Measurements from ENCODE around the gene PLLP. TPM values are rescaled to one million over a fixed set of nuclear protein-coding genes. Genes with fewer than 3 reads are reported as not detected.

Gene PLLP
- polyA plus RNA-seq, 1 donor from 2014 or later, result not detected

DNA sequence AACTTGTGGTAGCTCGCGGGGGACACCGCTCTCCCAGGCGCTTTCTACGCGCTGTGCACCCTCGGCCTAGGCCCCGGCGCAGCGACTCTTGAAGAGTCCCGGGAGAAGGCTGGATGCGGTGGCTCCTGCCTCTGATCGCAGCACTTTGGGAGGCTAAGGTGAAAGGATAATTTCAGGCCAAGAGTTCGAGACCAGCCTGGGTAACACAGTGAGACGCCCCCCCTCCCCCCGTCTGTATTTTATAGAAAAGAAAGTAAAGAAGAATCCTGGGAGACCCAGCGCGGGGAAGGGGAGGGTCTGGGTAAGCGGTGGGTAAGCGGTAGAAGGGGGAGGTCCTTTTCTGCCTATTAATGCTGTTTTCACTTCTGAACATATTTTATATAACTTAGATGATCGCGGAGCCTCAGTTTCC lies 486 bp upstream of the PLLP start:
- H3F3A ChIP-seq (ENCODE audit: insufficient read depth, low read length, poor library complexity, severe bottlenecking), result no peaks in the 10 kb centered on the region
- TF ChIP-seq EZH2 (IDR thresholded peaks at IDR 0.05; ENCODE audit: borderline replicate concordance, insufficient read depth, low read length, poor library complexity, severe bottlenecking), result peak; percentile 36
- no peak for TF ChIP-seq EP300 (conservative IDR thresholded peaks at IDR 0.05; ENCODE audit: poor library complexity, severe bottlenecking)
- peak overlapping the region; percentile 69 for H3K4me3 ChIP-seq (ENCODE audit: low read length)
- H3K36me3 ChIP-seq (ENCODE audit: insufficient read depth, low read length), result no peaks in the 10 kb centered on the region
- H3K9ac ChIP-seq (ENCODE audit: low read length), result peak overlapping the region; percentile 20
- H3K4me2 ChIP-seq (ENCODE audit: low read length), result peak overlapping the region; percentile 10
- no peaks in the 10 kb centered on the region for H3K79me2 ChIP-seq (replicated peaks; ENCODE audit: insufficient read depth, low read length)
- no peaks in the 10 kb centered on the region for H4K20me1 ChIP-seq (ENCODE audit: insufficient read depth)
- no peaks in the 10 kb centered on the region for H3K9me2 ChIP-seq (ENCODE audit: insufficient read depth, low read length)
- H2AFZ ChIP-seq (ENCODE audit: low read depth, low read length), result no peak overlapping the region
- no peak overlapping the region for H3K27ac ChIP-seq (ENCODE audit: low read length)
- H3K9me3 ChIP-seq (ENCODE audit: low read length), result no peaks in the 10 kb centered on the region
- H3K27me3 ChIP-seq (ENCODE audit: insufficient read depth, low read depth, low read length), result peaks cover 35% of the 10 kb centered on the region

DNA sequence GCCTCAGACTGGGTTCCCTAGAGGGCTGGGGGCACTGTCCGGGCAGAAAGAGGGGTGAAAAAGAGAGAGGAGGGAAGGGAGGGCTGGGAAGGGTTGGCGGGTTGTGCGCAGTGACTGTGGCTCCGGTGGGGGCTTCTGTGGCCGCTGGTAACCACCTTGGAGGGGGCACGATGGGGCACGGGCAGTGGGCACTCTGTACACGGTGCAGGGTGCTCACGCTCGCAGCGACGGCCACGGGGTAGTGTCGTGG lies 588 bp downstream of the PLLP start:
- H2AFZ ChIP-seq (ENCODE audit: low read depth, low read length), result no peak overlapping the region
- H3K4me3 ChIP-seq (ENCODE audit: low read length), result peak overlapping the region; percentile 69
- no peaks in the 10 kb centered on the region for H3K9me3 ChIP-seq (ENCODE audit: low read length)
- H3K27ac ChIP-seq (ENCODE audit: low read length), result no peak overlapping the region
- no peaks in the 10 kb centered on the region for H3K9me2 ChIP-seq (ENCODE audit: insufficient read depth, low read length)
- H3K36me3 ChIP-seq (ENCODE audit: insufficient read depth, low read length), result no peaks in the 10 kb centered on the region
- TF ChIP-seq, protein P1, sequence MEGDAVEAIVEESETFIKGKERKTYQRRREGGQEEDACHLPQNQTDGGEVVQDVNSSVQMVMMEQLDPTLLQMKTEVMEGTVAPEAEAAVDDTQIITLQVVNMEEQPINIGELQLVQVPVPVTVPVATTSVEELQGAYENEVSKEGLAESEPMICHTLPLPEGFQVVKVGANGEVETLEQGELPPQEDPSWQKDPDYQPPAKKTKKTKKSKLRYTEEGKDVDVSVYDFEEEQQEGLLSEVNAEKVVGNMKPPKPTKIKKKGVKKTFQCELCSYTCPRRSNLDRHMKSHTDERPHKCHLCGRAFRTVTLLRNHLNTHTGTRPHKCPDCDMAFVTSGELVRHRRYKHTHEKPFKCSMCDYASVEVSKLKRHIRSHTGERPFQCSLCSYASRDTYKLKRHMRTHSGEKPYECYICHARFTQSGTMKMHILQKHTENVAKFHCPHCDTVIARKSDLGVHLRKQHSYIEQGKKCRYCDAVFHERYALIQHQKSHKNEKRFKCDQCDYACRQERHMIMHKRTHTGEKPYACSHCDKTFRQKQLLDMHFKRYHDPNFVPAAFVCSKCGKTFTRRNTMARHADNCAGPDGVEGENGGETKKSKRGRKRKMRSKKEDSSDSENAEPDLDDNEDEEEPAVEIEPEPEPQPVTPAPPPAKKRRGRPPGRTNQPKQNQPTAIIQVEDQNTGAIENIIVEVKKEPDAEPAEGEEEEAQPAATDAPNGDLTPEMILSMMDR (IDR thresholded peaks at IDR 0.05; ENCODE audit: poor library complexity, severe bottlenecking), result no peak
- TF ChIP-seq, protein P2, sequence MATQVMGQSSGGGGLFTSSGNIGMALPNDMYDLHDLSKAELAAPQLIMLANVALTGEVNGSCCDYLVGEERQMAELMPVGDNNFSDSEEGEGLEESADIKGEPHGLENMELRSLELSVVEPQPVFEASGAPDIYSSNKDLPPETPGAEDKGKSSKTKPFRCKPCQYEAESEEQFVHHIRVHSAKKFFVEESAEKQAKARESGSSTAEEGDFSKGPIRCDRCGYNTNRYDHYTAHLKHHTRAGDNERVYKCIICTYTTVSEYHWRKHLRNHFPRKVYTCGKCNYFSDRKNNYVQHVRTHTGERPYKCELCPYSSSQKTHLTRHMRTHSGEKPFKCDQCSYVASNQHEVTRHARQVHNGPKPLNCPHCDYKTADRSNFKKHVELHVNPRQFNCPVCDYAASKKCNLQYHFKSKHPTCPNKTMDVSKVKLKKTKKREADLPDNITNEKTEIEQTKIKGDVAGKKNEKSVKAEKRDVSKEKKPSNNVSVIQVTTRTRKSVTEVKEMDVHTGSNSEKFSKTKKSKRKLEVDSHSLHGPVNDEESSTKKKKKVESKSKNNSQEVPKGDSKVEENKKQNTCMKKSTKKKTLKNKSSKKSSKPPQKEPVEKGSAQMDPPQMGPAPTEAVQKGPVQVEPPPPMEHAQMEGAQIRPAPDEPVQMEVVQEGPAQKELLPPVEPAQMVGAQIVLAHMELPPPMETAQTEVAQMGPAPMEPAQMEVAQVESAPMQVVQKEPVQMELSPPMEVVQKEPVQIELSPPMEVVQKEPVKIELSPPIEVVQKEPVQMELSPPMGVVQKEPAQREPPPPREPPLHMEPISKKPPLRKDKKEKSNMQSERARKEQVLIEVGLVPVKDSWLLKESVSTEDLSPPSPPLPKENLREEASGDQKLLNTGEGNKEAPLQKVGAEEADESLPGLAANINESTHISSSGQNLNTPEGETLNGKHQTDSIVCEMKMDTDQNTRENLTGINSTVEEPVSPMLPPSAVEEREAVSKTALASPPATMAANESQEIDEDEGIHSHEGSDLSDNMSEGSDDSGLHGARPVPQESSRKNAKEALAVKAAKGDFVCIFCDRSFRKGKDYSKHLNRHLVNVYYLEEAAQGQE (IDR thresholded peaks at IDR 0.05; ENCODE audit: borderline replicate concordance), result no peak
- TF ChIP-seq TAF1 (IDR thresholded peaks at IDR 0.05; ENCODE audit: low read depth) (no peak), EZH2 (IDR thresholded peaks at IDR 0.05; ENCODE audit: borderline replicate concordance, insufficient read depth, low read length, poor library complexity, severe bottlenecking) (no peak), RAD21 (conservative IDR thresholded peaks at IDR 0.05) (no peak)
- H3K9ac ChIP-seq (ENCODE audit: low read length), result no peak overlapping the region
- H3K27me3 ChIP-seq (ENCODE audit: insufficient read depth, low read depth, low read length), result peaks cover 35% of the 10 kb centered on the region
- H3K4me2 ChIP-seq (ENCODE audit: low read length), result no peak overlapping the region
- no peaks in the 10 kb centered on the region for H4K20me1 ChIP-seq (ENCODE audit: insufficient read depth)
- no peaks in the 10 kb centered on the region for H3F3A ChIP-seq (ENCODE audit: insufficient read depth, low read length, poor library complexity, severe bottlenecking)
- H3K79me2 ChIP-seq (replicated peaks; ENCODE audit: insufficient read depth, low read length), result no peaks in the 10 kb centered on the region

DNA sequence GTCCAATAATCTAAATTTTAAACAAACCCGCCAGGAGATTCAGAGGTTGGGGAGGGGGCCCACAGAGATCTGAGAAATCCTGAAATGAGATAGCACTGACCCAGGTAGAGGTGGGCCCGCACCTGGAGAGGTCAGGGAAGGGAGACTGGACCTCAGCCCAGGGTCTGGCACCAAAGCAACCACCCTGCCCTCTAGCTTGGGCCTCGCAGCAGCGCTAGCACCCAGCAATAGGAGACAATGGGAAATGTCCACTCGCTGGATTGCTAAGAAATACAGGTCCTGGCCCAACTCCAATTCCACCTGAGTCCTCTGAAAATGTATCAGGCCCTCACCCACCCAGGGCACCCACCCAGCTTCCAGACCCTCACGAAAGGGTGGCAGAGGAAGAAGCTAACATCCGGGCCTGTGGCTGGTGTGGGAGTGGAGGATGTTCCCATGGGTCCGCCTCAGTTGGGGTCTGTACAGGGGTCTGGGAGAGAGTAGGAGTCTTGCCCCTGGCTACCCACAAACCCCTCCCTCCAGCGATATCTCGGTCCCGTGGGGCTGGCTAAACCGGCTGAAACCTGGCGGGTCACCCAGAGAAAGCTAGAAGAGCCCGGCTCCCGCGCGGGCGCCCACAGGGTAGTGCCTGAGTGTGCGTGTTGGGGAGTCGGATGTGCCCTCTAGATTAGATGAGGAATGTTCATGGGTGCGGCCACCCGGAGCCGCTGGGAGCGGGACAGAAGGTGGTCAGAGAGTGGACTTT lies 1.1 kb downstream of the PLLP start:
- H3K4me2 ChIP-seq (ENCODE audit: low read length), result no peak overlapping the region
- no peak overlapping the region for H3K27ac ChIP-seq (ENCODE audit: low read length)
- H3K79me2 ChIP-seq (replicated peaks; ENCODE audit: insufficient read depth, low read length), result no peaks in the 10 kb centered on the region
- no peak overlapping the region for H3K9ac ChIP-seq (ENCODE audit: low read length)
- no peak overlapping the region for H2AFZ ChIP-seq (ENCODE audit: low read depth, low read length)
- no peaks in the 10 kb centered on the region for H3F3A ChIP-seq (ENCODE audit: insufficient read depth, low read length, poor library complexity, severe bottlenecking)
- H3K36me3 ChIP-seq (ENCODE audit: insufficient read depth, low read length), result no peaks in the 10 kb centered on the region
- H3K4me3 ChIP-seq (ENCODE audit: low read length), result no peak overlapping the region
- H3K9me3 ChIP-seq (ENCODE audit: low read length), result no peaks in the 10 kb centered on the region
- H3K27me3 ChIP-seq (ENCODE audit: insufficient read depth, low read depth, low read length), result peaks cover 35% of the 10 kb centered on the region
- no peaks in the 10 kb centered on the region for H3K9me2 ChIP-seq (ENCODE audit: insufficient read depth, low read length)
- no peak for TF ChIP-seq SMC3 (conservative IDR thresholded peaks at IDR 0.05; ENCODE audit: poor library complexity)
- TF ChIP-seq, protein P1 (IDR thresholded peaks at IDR 0.05; ENCODE audit: poor library complexity, severe bottlenecking), result no peak
- no peak for TF ChIP-seq EP300 (conservative IDR thresholded peaks at IDR 0.05; ENCODE audit: poor library complexity, severe bottlenecking)
- no peaks in the 10 kb centered on the region for H4K20me1 ChIP-seq (ENCODE audit: insufficient read depth)

All from neural cell (in vitro differentiated cells).